ENCODE measurements around the gene OGDH.

OGDH gene

DNA sequence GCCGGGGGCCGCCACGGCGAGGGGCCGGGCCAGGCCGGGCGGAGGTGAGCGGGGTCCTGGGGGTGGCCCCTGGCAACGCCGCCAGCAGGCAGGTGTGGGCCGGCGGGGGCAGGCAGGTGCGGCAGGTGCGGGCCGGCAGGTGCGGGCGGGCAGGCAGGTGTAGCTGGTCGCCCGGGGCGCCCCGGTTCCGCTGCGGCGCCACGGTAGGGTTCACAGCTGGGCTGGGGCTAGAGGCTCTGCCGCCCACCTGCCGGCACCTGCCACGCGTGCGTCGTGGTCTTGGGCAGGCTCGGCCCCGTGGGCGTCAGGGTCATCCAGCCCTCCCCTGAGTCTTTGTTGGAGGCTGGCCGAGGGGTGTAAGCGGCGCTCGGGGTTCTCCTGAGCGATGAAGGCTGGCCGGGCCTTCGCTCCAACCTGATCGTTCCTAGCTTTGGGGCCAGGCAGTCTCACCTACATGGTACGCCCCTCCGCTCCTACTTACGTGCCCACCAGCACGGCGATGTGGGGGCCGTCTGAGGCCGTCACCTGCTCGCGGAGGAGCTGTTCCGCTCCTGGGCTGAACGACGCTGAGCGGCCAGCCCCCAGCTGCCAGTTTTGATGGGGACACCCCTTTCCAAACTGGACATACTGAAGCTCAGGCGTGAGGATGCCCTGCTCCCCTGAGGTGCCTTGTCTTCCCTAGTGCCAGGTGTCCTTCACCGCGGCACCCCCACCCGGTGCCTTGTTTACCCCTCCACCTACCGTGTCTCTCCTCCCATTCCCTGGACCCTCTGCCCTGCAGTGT, 142.7 kb downstream of the OGDH start:
- peaks cover 38% of the 10 kb centered on the region for H3K4me1 Mint-ChIP-seq (ENCODE audit: low read depth)
- H3K27ac Mint-ChIP-seq, result peak overlapping the region; percentile 96
- no peaks in the 10 kb centered on the region for H3K27me3 Mint-ChIP-seq (ENCODE audit: low read depth)
- H3K4me3 Mint-ChIP-seq, result peak overlapping the region; percentile 87
- H3K36me3 Mint-ChIP-seq (ENCODE audit: low read depth), result peaks cover 23% of the 10 kb centered on the region
- H3K9me3 Mint-ChIP-seq, result no peaks in the 10 kb centered on the region

DNA sequence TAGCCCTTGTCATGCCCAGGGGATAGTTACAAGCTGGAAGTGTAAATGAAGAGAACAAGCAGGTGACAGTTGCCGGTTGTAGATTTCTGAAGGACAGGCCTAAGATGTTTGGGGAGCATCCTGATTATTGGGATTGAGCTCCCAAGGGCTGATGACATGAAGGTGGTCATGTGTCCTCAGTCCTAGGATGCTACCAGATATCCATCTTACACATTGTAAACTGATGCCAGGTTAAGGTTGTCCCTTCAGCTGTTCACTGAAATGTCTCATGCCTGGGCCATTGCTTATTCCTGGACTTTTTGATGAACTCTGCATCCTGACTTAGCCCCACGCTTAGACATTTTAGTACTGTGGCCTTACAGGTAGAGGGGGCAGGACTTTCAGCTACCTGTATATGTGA, 143.6 kb downstream of the OGDH start:
- no peaks in the 10 kb centered on the region for H3K27me3 Mint-ChIP-seq (ENCODE audit: low read depth)
- peaks cover 23% of the 10 kb centered on the region for H3K36me3 Mint-ChIP-seq (ENCODE audit: low read depth)
- H3K9me3 Mint-ChIP-seq, result no peaks in the 10 kb centered on the region
- peak overlapping the region; percentile 96 for H3K27ac Mint-ChIP-seq
- H3K4me3 Mint-ChIP-seq, result peak overlapping the region; percentile 87
- peaks cover 38% of the 10 kb centered on the region for H3K4me1 Mint-ChIP-seq (ENCODE audit: low read depth)

DNA sequence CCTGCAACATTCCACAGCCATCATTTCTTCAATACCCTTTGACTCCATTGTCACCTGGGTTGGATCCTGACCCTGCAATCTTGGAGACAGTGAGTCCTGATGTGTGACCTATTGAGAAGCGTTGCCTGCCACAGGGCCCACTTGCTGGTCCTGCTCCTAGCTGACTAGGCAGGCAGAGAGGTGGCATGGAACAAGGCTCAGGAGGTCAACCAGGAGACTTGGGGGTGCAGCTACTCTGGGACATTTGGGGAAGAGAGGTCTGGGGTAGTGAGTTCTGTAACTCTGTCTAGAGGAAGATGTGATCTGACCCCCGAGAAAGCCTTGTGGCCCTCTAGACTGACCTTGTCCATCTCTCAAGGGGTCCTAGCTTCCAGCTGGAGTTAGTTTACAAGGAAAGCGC, 144.0 kb downstream of the OGDH start:
- Mint-ChIP-seq H3K27ac (peak overlapping the region; percentile 96), H3K36me3 (ENCODE audit: low read depth) (peaks cover 23% of the 10 kb centered on the region), H3K27me3 (ENCODE audit: low read depth) (no peaks in the 10 kb centered on the region), H3K4me3 (peak overlapping the region; percentile 87), H3K4me1 (ENCODE audit: low read depth) (peaks cover 38% of the 10 kb centered on the region), H3K9me3 (no peaks in the 10 kb centered on the region)

DNA sequence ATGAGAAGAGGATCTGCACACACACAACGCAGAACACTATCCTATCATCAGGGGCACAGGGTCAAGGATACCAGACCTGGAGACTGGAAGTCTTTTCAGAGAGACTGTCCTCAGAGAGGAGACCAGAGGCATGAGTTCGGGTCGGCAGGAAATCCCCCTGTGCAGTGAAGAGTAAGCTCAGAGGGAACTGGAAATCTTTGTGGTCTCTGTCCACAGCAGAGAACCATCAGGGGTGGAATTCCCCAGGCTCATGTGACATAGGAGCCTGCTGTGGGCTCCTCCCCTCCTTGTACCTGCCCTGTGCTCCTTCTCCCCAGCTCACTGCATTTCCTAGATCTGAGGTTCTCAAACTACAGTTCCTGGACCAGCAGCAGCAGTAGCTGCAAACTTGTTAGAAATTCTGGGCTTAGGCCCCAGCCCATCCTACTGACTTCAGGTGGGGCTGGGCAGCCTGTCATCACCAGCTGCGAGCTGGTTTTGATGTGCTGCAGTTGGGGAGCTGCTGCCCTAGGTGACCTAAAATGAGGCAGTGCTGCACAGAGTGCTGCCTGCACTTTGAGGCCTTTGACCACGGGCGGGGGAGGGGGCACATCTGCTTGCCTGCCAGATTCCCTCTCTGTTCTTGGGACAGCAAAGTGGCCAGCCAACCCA, 144.6 kb downstream of the OGDH start:
- Mint-ChIP-seq H3K4me1 (ENCODE audit: low read depth) (peaks cover 38% of the 10 kb centered on the region), H3K4me3 (peak overlapping the region; percentile 87), H3K9me3 (no peaks in the 10 kb centered on the region), H3K27me3 (ENCODE audit: low read depth) (no peaks in the 10 kb centered on the region), H3K27ac (peak overlapping the region; percentile 96), H3K36me3 (ENCODE audit: low read depth) (peaks cover 23% of the 10 kb centered on the region)

DNA sequence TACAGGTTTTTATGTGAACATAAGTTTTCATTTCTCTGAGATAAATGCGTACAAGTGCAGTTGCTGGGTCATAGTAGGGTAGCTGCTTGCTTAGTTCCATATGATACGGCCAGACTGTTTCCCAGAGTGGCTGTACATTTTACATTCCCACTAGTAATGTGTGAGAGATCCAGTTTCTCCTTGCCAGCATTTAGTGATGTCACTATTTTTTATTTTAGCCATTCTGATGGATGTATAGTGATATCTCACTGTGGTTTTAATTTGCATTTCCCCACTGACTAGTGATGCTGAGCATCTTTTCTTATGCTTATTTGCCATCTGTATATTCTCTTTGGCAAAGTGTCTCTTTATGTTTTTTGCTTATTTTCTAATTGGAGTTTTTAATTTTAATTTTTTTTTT, 146.4 kb downstream of the OGDH start:
- peak overlapping the region; percentile 36 for H3K4me3 Mint-ChIP-seq

DNA sequence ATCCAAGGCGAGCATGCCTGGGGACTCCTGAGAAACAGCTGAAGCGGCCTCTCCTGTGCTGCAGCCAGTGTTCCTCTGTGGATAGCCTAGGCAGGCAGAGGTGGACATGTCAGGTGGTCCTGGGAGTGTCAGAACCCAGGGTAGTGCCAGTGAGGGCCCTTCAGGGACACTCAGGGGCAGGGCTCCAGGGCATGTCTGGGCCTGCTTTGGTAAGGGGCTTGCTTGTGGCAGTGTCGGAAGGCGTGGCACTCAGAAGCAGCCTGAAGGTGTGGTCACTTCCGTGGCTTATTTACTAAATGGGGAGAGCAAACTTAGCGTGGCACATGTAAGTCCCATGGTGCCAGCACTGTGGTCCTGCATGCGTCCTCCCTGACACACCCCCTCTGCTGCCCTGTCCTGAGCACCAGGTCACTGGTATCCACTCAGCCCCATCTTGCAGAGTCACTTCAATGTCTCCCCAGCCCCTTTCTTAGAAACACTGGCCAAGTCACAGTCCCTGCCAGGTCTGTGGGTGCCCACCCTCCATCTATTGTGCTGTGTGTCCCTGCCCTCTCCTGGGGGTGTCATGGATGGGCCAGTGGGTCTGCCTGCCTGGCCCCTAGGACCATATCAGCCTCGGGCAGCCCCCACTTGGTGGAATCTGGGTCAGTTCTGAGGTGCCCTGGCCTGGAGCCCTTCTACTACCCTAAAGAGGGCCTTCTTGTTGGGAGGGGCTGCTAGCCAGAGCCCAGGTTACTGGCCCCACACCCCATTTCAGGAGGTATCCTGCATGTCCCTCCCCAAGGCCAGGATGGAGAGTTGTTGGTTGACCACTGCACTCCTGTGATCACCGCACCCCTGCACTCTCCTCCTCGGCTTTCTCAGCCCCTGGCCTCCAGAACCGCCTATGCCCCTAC, 148.6 kb downstream of the OGDH start:
- Mint-ChIP-seq H3K36me3 (ENCODE audit: low read depth) (peaks cover 18% of the 10 kb centered on the region), H3K27ac (peak overlapping the region; percentile 70), H3K4me3 (no peak overlapping the region), H3K27me3 (ENCODE audit: low read depth) (no peaks in the 10 kb centered on the region), H3K9me3 (no peaks in the 10 kb centered on the region), H3K4me1 (ENCODE audit: low read depth) (peaks cover 25% of the 10 kb centered on the region)

More for the DNA sequence above, 146.4 kb downstream of the OGDH start:
- peak overlapping the region; percentile 58 for H3K27ac Mint-ChIP-seq
- H3K36me3 Mint-ChIP-seq (ENCODE audit: low read depth), result peaks cover 23% of the 10 kb centered on the region
- no peaks in the 10 kb centered on the region for H3K27me3 Mint-ChIP-seq (ENCODE audit: low read depth)
- no peaks in the 10 kb centered on the region for H3K9me3 Mint-ChIP-seq
- H3K4me1 Mint-ChIP-seq (ENCODE audit: low read depth), result peaks cover 32% of the 10 kb centered on the region

DNA sequence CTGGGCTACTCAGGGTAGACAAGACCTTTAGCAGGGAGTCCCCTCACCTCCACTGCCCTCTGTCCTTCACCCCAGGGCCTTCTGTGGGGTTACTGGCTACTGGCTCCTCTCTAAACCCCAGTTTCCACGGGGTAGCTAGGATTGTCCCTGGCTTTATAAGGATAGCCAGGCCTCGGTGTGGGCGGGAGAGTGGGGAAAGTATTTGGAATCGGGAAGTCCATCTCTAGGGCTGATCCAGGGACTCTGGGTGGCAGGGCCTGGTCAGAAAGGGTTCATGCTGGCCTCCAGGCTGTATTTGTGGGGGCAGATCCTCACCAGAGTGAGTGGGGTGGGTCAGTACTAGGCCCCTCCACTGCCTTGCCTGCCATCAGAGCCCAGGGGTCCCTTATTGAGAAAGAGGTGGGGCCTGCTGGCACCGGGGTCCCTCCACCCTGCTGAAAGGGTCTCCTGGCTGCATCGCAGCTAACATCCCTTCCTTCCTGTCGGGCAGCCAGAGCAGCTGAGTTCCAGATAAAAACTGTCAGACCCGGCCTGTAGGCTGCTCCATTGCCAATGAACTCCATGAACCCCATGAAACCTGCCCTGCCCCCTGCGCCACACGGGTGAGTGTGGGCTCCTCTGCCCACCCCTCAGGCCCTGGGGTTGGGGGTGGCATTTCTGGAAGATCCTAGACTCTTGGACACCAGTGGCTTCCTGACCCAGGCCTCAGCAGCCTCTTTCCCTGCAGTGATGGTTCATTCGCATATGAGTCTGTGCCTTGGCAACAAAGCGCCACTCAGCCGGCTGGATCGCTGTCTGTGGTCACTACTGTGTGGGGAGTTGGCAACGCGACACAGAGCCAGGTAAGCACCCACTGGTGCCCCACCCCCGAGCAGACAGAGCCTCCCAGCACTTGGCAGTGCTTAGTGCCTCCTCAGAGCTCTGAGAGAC, 149.5 kb downstream of the OGDH start:
- no peaks in the 10 kb centered on the region for H3K9me3 Mint-ChIP-seq
- peaks cover 16% of the 10 kb centered on the region for H3K4me1 Mint-ChIP-seq (ENCODE audit: low read depth)
- H3K36me3 Mint-ChIP-seq (ENCODE audit: low read depth), result peaks cover 13% of the 10 kb centered on the region
- H3K27me3 Mint-ChIP-seq (ENCODE audit: low read depth), result no peaks in the 10 kb centered on the region
- H3K27ac Mint-ChIP-seq, result peak overlapping the region; percentile 49
- no peak overlapping the region for H3K4me3 Mint-ChIP-seq

DNA sequence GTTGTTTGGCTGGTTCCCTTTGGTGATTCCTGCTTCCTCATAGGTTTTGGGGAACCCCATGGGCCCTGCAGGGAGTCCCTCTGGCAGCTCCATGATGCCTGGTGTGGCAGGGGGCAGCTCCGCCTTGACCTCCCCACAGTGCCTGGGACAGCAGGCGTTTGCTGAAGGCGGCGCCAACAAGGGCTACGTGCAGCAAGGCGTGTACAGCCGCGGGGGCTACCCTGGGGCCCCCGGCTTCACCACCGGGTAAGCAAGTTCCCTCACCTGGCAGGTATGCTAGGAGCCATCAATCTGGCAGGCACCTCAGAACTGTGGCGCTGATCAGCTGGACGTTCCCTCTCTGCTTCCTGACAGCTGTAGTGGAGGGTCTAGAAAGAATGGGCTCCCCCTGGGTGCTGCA, 150.5 kb downstream of the OGDH start:
- Mint-ChIP-seq H3K4me3 (no peak overlapping the region), H3K36me3 (ENCODE audit: low read depth) (peaks cover 14% of the 10 kb centered on the region), H3K27me3 (ENCODE audit: low read depth) (no peaks in the 10 kb centered on the region), H3K27ac (no peak overlapping the region), H3K4me1 (ENCODE audit: low read depth) (peaks cover 12% of the 10 kb centered on the region), H3K9me3 (no peaks in the 10 kb centered on the region)

DNA sequence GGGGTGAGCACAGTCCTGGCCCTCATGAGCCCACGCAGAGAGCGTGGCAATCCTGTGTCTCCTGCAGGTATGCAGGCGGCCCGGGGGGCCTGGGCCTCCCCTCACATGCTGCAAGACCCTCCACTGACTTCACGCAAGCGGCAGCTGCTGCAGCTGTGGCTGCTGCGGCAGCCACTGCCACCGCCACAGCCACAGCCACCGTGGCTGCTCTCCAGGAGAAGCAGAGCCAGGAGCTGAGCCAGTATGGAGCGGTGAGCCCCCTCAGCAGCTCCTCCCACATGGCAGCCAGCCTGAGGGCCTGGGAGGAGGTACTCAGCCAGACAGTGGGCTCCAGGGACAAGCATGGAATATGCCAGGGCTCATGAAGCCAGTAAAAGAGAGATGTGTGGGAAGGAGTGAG, 150.9 kb downstream of the OGDH start:
- H3K36me3 Mint-ChIP-seq (ENCODE audit: low read depth), result peaks cover 16% of the 10 kb centered on the region
- H3K4me3 Mint-ChIP-seq, result no peak overlapping the region
- H3K4me1 Mint-ChIP-seq (ENCODE audit: low read depth), result peaks cover 10% of the 10 kb centered on the region
- no peaks in the 10 kb centered on the region for H3K9me3 Mint-ChIP-seq
- no peak overlapping the region for H3K27ac Mint-ChIP-seq
- no peaks in the 10 kb centered on the region for H3K27me3 Mint-ChIP-seq (ENCODE audit: low read depth)

DNA sequence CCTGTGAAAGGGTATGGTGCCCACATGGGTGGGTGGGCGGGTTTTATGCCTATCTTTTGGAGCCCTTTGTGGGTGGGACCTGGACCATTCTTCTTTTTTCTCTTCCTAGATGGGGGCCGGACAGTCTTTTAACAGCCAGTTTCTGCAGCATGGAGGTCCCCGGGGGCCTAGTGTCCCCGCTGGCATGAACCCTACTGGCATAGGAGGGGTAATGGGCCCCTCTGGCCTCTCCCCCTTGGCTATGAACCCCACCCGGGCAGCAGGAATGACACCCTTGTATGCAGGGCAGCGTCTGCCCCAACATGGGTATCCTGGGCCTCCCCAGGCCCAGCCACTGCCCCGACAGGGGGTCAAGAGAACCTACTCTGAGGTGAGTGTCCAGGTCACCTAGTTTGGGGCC, 151.3 kb downstream of the OGDH start:
- H3K4me3 Mint-ChIP-seq, result no peak overlapping the region
- H3K36me3 Mint-ChIP-seq (ENCODE audit: low read depth), result peaks cover 14% of the 10 kb centered on the region
- no peaks in the 10 kb centered on the region for H3K9me3 Mint-ChIP-seq
- H3K27ac Mint-ChIP-seq, result no peak overlapping the region
- no peaks in the 10 kb centered on the region for H3K27me3 Mint-ChIP-seq (ENCODE audit: low read depth)
- peaks cover 5% of the 10 kb centered on the region for H3K4me1 Mint-ChIP-seq (ENCODE audit: low read depth)
